HG02943 (cell line): ENCODE results near the gene MAP3K5.

Experiments
- ATAC-seq: cut with Tn5 transposase; IDR thresholded peaks from one replicate; pipeline ENCODE4 v1.9.1; 2021; ENCODE audit warnings: mild to moderate bottlenecking, low read depth, moderate library complexity; ENCODE audit not compliant: unreplicated experiment

Gene MAP3K5

DNA sequence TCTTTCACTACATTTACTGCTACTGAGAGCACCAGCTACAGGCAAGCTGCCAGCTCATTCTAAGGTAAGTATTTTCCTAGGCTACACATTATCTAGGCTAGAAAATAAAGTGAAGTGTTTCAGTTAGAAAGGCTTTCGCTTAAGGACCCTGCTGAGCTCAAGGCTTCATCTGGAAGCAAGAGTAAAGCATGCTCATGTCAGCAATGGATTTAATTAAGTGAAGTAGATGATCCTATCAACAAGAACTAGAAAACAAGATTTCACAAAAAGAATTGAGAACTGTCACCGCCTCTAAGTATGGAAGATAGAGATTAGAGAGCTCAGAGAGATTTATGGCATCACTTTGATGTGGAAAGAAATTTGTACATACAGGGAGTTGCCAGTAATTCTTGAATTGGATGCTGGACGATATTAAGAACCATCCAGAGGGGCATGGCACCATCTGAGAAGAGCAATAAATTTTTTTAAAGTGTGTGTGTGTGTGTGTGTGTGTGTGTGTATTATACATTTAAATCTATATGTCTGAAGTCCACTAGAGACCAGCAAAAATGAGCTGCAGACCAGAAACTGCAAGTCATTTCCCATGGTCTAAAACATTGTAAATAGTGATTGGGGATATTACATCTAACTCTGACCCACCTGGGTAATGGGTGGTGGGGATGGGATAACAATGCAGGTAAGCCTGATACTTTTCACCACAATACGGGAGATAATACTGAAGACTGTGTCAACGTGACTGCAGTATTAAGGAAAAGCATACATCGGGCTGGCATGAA lies 136.8 kb downstream of the MAP3K5 start:
- no peak for ATAC-seq

DNA sequence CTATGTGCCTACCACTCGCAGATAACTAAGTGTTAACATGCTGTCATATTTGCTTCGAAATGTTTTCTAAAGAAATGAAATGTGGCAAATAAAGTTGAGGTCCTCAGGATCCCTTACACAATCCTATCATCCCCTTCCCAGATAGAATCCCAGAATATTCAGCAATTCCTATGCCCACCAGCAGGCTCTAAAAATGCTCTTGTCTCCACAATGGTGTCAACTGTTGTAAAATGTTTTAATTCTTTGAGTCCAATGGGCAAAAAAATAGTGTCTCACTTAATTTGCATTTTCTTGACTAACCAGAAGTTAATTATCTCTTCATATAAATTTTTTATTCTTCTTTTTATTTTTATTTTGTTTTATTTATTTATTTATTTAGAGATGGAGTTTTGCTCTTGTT lies 138.2 kb downstream of the MAP3K5 start:
- ATAC-seq, result no peak

DNA sequence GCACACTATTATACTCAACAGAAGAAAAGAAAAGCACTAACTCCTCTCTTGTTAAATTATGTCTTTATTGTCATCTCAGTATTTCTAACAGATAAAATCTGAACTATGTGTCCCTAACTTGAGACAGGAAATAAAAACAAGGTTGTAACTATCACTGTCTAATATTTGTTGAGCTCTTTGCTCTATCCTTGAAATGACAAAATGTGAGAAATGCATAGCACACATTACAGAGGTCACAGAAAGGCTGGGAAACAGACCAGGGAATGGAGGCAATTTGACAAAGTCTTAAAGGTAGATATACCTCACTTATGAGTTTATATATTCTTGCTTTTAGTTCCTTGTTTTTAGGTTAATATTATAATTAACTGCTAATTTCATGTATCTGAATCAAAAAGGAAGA lies 139.6 kb downstream of the MAP3K5 start:
- no peak for ATAC-seq

DNA sequence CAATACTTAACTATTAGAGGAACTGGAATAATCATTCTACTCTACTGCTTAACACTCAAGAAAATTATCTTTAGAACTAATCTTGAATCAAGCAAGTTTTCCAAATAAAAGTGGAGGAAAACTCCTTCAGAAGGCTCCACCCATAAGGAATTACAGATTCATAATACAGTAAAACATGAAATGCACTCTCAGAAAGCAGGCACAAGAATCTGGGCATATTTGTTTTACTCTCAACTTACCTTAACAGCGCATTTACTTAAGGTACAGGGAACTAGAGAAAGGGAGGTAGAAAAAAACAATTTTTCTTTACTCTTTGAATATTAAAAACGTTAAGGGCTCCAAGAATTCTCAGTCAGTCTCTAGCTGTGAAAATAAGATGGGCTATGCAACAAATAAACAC lies 140.3 kb downstream of the MAP3K5 start:
- no peak for ATAC-seq

DNA sequence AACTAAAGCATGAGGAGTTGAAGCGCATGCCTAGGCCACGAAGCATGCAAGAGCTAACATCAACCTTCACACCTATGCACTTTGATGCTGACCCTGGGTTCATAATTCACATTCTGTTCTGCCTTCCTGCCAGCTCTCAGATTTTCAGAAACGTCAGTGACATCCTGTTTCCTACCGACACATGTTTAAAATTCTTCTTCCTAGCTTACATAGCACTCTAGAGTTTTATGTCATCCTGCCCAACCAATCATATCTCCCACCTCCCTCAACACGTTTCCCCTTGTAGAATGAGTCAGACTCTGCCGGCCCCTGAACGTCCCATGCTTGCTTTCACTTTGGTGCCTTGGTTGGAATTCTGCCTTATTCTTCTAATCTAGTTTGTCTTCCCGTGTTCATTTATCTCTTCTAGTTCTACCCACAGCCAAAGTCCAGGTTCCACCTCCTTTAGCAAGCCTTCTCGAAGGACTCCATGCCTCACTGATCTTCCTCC lies 144.9 kb downstream of the MAP3K5 start:
- ATAC-seq, result no peak

DNA sequence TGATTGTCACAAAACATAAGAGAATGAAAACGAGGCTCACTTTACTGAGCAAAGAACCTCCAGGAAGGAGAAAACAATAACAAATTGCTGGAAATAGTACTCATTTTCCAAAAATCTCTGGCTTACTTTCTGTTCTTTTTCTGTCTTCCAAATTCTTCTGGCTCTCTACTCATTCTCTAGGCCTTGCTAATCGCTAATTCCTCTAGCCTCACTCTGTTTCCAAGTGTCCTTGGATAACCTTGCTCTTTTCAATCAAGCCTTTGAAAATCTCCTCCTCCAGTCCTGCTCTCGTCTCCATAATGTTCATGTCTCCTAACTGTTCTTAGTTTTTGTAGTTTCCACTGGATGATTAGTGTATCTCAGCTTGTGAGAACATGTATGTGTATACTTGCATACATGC lies 145.9 kb downstream of the MAP3K5 start:
- no peak for ATAC-seq

DNA sequence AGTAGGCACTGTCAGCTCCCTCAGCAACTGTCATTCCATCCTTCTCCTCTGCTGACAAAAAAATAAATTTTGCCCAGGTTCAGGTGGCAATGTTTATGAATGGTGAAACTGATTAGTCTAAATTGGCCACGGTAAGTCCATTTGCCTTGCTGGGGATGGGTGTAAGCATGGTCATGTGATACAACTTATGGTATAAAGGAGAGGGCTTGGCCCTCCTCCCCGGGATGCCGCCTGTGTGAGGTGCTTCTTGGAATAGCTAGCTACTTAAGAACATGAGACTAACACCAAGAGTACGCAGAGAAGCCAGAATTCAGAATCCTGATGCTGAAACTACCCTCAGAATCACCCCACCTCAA lies 147.7 kb downstream of the MAP3K5 start:
- ATAC-seq, result no peak

DNA sequence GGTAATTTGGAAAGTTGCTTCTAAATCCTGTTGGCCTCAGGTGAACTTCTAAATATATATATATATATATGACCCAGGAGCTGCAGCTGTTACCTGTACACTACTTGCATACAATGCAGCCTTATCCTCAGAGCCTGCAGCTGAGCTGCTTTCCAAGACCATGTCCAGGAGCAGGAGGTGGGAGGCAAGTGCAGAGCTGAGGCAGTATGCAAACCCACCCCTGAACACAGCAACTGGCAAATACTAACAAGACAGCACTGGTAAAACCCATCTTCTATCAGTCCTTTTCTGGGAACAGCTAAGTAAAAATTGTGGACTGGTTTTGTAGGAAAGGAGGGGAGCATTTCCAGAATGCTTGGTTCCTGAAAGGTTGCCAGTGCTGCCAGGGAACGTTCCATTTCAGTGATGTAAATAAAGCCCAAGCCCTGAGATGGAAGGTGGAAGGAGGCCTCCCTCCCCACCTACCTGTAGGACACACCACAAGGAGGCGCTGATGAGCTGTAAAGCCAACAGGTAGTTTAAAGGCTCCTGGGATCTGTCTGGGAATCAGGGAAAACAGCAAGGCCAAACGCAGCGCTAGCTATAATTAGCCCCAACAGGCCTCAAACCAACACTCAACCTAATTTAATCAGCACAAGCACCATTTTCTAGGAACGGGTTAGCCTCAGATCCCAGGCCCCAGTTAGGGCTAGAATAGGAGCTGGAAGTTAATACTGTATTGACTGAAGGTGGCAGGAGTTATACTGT lies 148.3 kb downstream of the MAP3K5 start:
- no peak for ATAC-seq

DNA sequence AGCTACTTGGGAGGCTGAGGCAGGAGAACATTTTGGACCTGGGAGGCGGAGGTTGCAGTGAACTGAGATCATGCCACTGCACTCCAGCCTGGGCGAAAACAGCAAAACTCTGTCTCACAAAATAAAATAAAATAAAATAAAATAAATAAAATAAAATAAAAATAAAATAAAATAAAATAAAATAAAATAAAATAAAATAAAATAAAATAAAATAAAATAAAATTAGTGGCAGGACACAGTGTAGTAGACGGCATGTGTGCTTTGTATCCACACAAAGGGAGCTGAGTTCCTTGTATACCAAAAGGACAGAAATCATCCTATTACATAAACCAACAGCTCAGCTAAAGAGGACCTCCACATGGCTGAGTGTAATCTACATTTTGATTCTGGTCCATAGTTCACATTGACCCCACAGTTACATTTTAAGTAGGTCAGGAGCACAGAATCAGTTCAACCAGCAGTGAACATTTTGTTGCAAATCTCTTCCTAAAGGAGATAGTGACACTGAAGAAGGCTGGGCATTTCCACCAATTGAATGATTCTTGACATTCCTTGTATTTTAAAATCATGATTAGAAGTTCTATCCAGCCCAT lies 150.3 kb downstream of the MAP3K5 start:
- ATAC-seq, result no peak

DNA sequence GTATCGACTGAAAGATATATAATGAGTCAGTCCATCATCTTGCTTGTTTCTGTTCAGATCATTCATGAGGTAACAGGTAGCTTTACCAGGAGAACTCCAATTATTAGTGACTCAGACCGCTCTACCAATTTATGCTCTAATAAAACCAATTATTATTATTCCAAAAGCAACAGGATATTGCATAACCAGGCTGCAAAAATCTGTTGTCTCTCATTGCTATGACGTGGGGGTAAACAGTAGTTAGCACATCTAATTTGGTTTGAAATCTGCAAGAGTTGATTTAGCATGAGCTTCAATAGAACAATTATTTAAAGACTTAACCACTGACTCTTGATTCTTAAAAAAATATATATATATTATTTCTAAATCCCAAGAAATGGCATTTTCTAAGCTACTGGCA lies 151.1 kb downstream of the MAP3K5 start:
- no peak for ATAC-seq

DNA sequence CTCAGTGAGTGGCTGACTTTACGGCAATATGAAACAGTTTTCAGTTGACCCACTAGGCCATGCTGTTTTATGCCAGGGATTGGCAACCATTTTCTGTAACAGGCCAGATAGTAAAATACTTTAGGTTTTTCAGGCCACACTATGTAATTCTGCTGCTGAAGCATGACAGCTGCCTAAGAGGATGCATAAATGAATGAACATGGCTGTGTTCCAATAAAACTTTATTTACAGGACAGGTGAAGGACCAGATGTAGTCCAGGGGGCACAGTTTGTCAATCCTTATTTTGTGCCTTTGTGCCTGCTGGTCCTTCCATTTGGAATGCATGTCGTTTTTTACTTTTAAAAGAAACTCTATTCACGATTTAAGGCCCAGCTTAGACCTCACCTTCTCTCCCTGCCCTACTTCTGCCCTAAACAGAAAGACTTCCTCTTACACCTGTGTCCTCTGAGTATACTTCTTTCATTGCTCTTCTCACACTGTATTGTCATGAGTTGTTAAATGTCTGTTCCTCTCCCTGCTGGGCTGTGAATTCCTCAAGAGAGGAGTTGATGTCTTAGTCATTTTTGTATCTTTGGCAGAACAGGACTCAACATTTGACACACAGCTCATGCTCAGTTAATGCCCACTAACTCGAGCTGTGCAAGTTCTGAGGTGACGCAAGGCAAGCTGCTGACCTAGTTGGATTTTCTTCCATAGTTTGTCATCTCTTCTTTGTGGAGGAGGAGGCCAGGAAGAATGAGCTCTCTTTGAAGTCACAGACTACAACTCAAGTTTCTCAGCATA lies 152.0 kb downstream of the MAP3K5 start:
- ATAC-seq, result no peak

DNA sequence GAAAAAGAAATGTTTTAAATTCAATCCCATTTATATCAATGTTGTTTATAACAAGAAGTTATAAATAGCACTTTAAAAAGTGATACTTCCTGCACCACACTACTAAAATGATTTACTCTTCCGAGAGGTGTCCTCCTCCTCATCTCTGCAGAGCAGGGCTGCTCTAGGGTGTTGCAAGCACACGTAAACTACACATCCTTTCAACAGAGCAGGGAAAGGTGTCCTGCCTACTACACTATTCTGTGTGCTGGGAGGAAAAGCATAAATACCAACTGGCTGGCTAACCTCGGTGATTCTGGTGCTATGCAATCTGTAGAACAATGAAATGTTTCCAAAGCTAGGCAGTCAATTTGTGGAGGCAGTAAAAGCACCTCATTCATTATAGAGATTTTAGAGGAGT lies 152.6 kb downstream of the MAP3K5 start:
- ATAC-seq, result no peak

DNA sequence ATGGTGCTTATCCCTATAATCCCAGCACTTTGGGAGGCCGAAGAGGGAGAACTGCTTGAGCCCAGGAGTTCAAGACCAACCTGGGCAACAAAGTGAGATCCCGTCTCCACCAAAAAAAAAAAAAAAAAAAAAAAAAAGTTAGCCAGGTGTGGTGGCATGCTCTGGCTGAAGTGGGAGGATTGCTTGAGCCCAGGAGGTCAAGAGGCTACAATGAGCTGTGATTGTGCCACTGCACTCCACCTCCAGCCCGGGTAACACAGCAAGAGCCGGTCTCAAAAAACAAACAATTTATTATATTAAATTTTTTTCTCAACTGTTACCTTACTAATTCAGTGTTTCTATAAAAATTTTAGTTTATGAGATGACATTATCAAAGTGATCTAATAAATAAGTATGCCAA lies 156.7 kb downstream of the MAP3K5 start:
- no peak for ATAC-seq

DNA sequence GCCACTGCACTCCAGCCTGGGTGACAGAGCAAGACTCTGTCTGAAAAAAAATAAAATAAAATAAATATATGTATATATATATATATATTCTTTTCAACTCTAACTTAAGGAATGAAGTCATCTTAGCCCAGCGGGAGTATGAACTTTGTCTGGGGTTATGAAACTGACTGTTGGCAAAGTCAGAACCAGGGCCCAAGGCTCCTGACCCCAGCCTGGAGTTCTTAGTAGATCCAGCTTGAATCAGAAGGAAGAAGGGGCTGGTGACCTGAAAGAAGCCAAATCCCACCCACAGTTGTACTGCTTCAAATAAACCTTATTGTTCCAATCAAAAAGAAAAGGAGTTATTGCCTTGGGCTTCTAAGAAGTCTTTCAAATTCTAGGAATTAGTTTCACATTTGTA lies 158.9 kb downstream of the MAP3K5 start:
- ATAC-seq, result no peak

DNA sequence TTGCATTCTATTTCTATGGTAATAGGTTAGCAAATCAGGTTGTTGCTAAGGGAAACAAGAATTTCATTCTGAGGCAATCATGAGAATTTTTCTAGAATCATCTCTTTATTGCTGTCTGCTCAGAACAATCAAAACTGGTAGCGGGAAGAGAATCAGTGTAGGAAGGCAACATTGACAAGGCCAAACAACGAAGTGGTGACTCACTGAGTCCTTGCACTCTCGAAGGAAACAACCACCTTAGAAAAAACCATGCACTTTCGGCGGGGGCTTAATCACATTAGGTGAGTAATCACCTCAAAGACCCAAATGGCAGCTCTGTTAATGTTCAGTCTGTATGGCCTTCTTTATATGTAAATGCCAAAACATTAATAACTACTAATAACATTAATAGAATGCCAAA lies 163.3 kb downstream of the MAP3K5 start:
- no peak for ATAC-seq

DNA sequence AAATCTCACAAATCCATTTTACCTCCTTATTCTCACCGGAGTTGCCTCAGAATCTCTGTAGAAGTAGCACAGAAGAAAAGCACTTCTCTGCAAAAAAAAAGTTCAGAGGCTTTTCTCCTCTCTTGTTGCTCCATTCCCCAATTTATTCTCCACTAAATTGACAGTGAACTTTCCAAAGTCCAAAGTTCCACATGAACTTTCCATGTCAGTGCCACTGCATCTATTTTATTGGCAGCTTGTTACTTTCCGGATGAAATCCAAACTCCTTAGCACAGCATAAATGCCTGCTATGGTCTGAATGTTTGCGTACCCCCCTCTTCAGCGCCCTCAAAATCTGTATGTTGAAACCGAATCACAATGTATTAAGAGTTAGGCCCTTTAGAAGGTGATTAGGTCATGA lies 165.1 kb downstream of the MAP3K5 start:
- ATAC-seq, result no peak

DNA sequence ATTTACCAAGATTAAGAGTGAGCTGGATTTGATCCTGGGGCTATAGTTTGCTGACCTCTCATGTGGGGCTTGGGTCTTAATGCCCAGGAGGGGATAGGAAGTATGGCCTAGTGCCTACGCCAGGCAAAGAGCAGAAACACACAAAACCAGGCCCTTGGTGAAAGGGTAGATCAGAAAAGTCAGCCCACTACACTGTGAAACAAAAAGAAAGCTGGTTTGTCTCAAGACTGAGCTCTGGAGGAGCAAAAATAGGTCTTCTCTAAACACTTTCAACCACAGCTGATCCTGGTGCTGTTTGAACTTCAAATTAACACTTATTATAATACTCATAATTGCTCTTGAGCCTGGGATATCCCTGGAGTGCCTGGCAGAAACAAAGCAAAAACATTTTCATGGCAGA lies 167.0 kb downstream of the MAP3K5 start:
- ATAC-seq, result no peak

DNA sequence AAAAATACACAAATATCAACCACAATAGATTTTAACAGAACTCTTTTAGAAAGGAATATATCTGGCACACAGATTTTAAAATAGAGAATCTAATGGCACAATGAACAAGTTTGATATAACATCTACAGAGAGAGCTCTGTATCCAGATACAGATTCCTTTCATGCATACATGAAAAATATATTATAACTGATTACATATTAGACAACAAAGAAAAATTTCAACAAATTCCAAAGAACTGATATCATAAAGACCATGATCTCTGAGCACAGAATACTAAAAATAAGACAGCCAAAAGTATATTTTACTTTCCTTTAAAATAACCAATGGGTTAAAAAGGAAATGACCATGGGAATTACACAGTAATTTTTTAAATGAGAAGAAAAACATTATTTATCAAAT lies 167.9 kb downstream of the MAP3K5 start:
- no peak for ATAC-seq

DNA sequence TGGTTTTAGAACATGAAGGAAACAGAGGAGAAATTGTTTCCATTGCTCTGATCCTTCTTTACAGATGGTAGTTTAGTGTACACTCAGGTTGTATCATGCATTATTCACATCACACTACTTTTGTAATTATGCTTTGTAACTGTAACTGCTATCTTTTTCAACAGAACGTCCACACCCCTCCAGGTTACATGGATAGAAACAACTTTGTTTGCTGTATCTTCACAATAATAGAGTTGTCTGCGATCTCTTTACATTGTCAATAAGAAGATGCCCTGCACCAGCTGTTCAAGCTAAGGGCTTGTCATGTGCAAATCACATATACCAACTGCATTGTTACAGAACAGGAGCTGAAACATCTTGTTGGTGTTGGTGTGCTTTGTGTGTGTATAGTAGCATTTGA lies 174.2 kb downstream of the MAP3K5 start:
- no peak for ATAC-seq

DNA sequence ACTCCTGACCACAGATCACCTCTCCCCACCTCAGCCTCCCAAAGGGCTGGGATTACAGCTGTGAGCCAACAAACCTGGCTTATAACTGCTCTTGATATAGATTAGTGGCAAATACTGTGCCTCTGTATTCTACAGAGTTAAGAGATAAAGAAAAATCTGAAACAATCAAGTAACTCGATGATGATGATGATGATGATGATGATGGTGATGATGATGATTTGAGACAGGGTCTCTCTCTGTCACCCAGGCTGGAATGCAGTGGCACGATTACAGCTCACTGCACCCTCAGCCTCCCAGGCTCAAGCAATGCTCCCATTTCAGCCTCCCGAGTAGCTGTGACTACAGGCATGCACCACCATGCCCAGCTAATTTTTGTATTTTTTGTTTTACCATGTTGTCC lies 175.8 kb downstream of the MAP3K5 start:
- no peak for ATAC-seq

DNA sequence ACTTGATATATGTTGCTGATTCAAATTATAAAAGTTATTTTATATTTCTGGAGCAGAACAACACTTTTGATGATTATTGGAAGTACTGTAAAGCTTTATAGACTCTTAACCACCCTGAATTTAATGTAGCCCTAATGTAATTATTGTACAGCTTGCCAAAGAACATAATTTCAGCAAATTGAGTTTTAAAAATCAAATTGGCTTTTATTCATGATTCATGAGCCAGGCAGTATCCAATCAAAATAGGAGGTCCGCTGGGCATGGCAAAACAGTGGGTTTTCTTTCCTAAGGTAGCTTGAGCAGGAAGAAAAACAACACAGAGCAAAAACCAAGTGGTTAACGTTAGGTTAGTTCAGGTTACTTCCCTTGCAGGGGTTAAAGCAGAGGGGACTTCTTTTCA lies 177.3 kb downstream of the MAP3K5 start:
- ATAC-seq, result no peak
